HEK293T (cell line): Measurements from ENCODE around the gene EHHADH.

Experiments used
- ARNT ChIP-seq: fragments of 450-650 bp; IDR thresholded peaks from 2 replicates; pipeline ENCODE4 v1.6.1; 2017; ENCODE audit warnings: mild to moderate bottlenecking
- BHLHE40 ChIP-seq: fragments of 450-650 bp; IDR thresholded peaks from 2 replicates; pipeline ENCODE4 v1.6.1; 2016; ENCODE audit warnings: mild to moderate bottlenecking, moderate library complexity, borderline replicate concordance
- FOXM1 ChIP-seq: fragments of 450-650 bp; IDR thresholded peaks from 2 replicates; pipeline ENCODE4 v1.6.1; 2017; ENCODE audit warnings: mild to moderate bottlenecking, borderline replicate concordance
- HDGF ChIP-seq: fragments of 450-650 bp; IDR thresholded peaks from 2 replicates; pipeline ENCODE4 v1.6.1; 2017; ENCODE audit warnings: antibody characterized with exemption, borderline replicate concordance
- SP1 ChIP-seq: fragments of 450-650 bp; IDR thresholded peaks from 2 replicates; pipeline ENCODE4 v1.6.1; 2017
- SUZ12 ChIP-seq: fragments of 450-650 bp; IDR thresholded peaks from 2 replicates; pipeline ENCODE4 v1.6.1; 2016; ENCODE audit warnings: mild to moderate bottlenecking
- TARDBP ChIP-seq: fragments of 450-650 bp; IDR thresholded peaks from 2 replicates; pipeline ENCODE4 v1.6.1; 2016

- TF ChIP-seq BHLHE40, result no peak
- no peak for TF ChIP-seq ARNT
- no peak for TF ChIP-seq SP1
- TF ChIP-seq FOXM1, result no peak
- TF ChIP-seq SUZ12, result no peak
- no peak for TF ChIP-seq TARDBP
- TF ChIP-seq HDGF, result no peak
These were observed 89.2 kb downstream of the EHHADH start for GRCh38 chr3:185164428-185165217.
